ENCODE measurements around the gene SRBD1. TPM values are rescaled to one million over a fixed set of nuclear protein-coding genes. Genes with fewer than 3 reads are reported as not detected.
A peak's percentile ranks its signal among the peaks of the same experiment; 100 is the strongest.

SRBD1 gene
- total RNA-seq, 1 experiment from 2014 or later = 17.3 TPM

- CTCF ChIA-PET = no interaction called here
These were observed 265.5 kb downstream of the SRBD1 start for GRCh38 chr2:45345331-45346234.

GRCh38 chr2:45344502-45344901 lies 266.6 kb downstream of the SRBD1 start:
- CTCF ChIA-PET = no interaction called here
- POLR2A ChIA-PET = no interaction called here
- peaks cover 13% of the 10 kb centered on the region for H3K27me3 Mint-ChIP-seq (ENCODE audit: insufficient read depth, unreplicated experiment)

More at GRCh38 chr2:45345331-45346234, 265.5 kb downstream of the SRBD1 start:
- no peak for TF ChIP-seq CTCF (IDR thresholded peaks at IDR 0.05; ENCODE audit: unreplicated experiment)
- DNase-seq (ENCODE audit: unreplicated experiment) = no peak
- Mint-ChIP-seq H3K4me3 (ENCODE audit: unreplicated experiment) (no peak overlapping the region), H3K9me3 (ENCODE audit: unreplicated experiment) (no peaks in the 10 kb centered on the region), H3K36me3 (ENCODE audit: insufficient read depth, unreplicated experiment) (no peaks in the 10 kb centered on the region), H3K4me1 (ENCODE audit: insufficient read depth, unreplicated experiment) (no peaks in the 10 kb centered on the region), H3K27me3 (ENCODE audit: insufficient read depth, unreplicated experiment) (peaks cover 9% of the 10 kb centered on the region), H3K27ac (ENCODE audit: low read depth, unreplicated experiment) (no peak overlapping the region)
- POLR2A ChIA-PET = interaction anchor here (1.0 kb wide), 1 partner anchor 9 kb away, joined by 3 read pairs; no protein-coding TSS in a partner anchor
- intact Hi-C loops (cut with micrococcal nuclease) = no loop called here
- no TSS peak for BruUV-seq (replicated peaks)

GRCh38 chr2:45344071-45344470 lies 267.0 kb downstream of the SRBD1 start:
- Mint-ChIP-seq H3K4me1 (ENCODE audit: insufficient read depth, unreplicated experiment) (no peaks in the 10 kb centered on the region), H3K9me3 (ENCODE audit: unreplicated experiment) (no peaks in the 10 kb centered on the region), H3K36me3 (ENCODE audit: insufficient read depth, unreplicated experiment) (no peaks in the 10 kb centered on the region), H3K4me3 (ENCODE audit: unreplicated experiment) (no peak overlapping the region), H3K27ac (ENCODE audit: low read depth, unreplicated experiment) (no peak overlapping the region), H3K27me3 (ENCODE audit: insufficient read depth, unreplicated experiment) (peaks cover 13% of the 10 kb centered on the region)
- POLR2A ChIA-PET = no interaction called here
- CTCF ChIA-PET = no interaction called here
- BruUV-seq (replicated peaks) = no TSS peak
- DNase-seq (ENCODE audit: unreplicated experiment) = no peak
- no peak for TF ChIP-seq CTCF (IDR thresholded peaks at IDR 0.05; ENCODE audit: unreplicated experiment)
- intact Hi-C loops (cut with micrococcal nuclease) = no loop called here

More at GRCh38 chr2:45344502-45344901, 266.6 kb downstream of the SRBD1 start:
- intact Hi-C loops (cut with micrococcal nuclease) = no loop called here
- BruUV-seq (replicated peaks) = no TSS peak
- DNase-seq (ENCODE audit: unreplicated experiment) = no peak
- H3K36me3 Mint-ChIP-seq (ENCODE audit: insufficient read depth, unreplicated experiment) = no peaks in the 10 kb centered on the region
- no peaks in the 10 kb centered on the region for H3K9me3 Mint-ChIP-seq (ENCODE audit: unreplicated experiment)
- no peaks in the 10 kb centered on the region for H3K4me1 Mint-ChIP-seq (ENCODE audit: insufficient read depth, unreplicated experiment)
- no peak for TF ChIP-seq CTCF (IDR thresholded peaks at IDR 0.05; ENCODE audit: unreplicated experiment)
- no peak overlapping the region for H3K4me3 Mint-ChIP-seq (ENCODE audit: unreplicated experiment)
- peak overlapping the region; percentile 82 for H3K27ac Mint-ChIP-seq (ENCODE audit: low read depth, unreplicated experiment)

GRCh38 chr2:45343251-45344017 lies 267.6 kb downstream of the SRBD1 start:
- CTCF ChIA-PET = interaction anchor here (0.6 kb wide), 1 partner anchor 17 kb away, joined by 3 read pairs; no protein-coding TSS in a partner anchor
- H3K27ac Mint-ChIP-seq (ENCODE audit: low read depth, unreplicated experiment) = no peak overlapping the region
- POLR2A ChIA-PET = interaction anchor here (0.7 to 1.4 kb wide), 2 partner anchors 11 to 223 kb away, joined by 3 to 4 read pairs; no protein-coding TSS in a partner anchor
- intact Hi-C loops (cut with micrococcal nuclease) = no loop called here
- H3K4me1 Mint-ChIP-seq (ENCODE audit: insufficient read depth, unreplicated experiment) = no peaks in the 10 kb centered on the region
- no peaks in the 10 kb centered on the region for H3K36me3 Mint-ChIP-seq (ENCODE audit: insufficient read depth, unreplicated experiment)
- TF ChIP-seq CTCF (IDR thresholded peaks at IDR 0.05; ENCODE audit: unreplicated experiment) = no peak
- no TSS peak for BruUV-seq (replicated peaks)
- H3K9me3 Mint-ChIP-seq (ENCODE audit: unreplicated experiment) = peaks cover 3% of the 10 kb centered on the region
- peaks cover 13% of the 10 kb centered on the region for H3K27me3 Mint-ChIP-seq (ENCODE audit: insufficient read depth, unreplicated experiment)
- no peak for DNase-seq (ENCODE audit: unreplicated experiment)
- H3K4me3 Mint-ChIP-seq (ENCODE audit: unreplicated experiment) = no peak overlapping the region

All from MCF 10A (cell line).